GM21381 (cell line): ENCODE results near the gene RNF157.
A peak's percentile ranks its signal among the peaks of the same experiment; 100 is the strongest.

ENCODE experiments used
- ATAC-seq: cut with Tn5 transposase; IDR thresholded peaks from one replicate; pipeline ENCODE4 v1.9.1; 2021; ENCODE audit warnings: mild to moderate bottlenecking, moderate library complexity; ENCODE audit not compliant: unreplicated experiment

The RNF157 gene

DNA sequence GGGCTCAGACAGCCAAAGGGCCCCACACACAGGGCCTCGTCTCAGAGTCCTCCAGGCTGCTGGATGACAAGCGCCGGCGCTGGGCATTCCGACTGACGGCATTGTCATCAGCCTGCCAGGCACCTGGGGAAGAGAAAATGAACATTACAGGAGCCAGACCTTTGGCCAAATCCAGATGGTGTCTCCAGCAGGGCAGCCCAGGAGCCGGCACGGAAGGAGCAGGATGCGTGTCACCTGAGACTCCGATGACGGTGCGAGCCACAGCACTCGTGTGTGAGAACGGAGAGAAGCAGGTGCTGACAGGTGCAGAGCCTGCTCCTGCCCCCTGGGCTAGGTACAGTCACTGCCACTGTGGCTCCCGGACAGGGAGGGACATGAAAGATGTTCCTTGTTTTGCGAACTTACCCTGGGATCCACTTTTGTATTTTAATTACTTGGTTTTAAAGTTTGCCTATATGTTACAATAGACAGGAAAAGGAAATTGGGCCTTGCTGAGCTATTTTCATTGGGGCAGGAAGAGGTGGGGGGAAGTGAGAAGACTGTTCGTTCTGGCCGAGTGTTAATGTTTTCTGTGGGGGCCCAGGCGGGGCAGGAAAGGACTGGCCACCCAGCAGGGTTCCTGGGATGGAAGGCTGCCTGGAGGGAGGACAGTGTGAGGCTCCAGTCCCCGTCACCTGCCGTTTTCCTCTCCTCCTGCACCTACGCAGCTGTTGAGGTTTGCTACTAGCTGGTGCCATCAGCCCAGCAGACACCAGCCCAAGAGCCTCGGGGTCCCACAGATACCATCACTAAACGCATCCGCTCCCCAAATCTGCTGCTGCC is 94.9 kb downstream of the RNF157 start:
- ATAC-seq, result no peak

- no peak for ATAC-seq
Measured at GRCh38 chr17:76142585-76143041, 97.7 kb downstream of the RNF157 start.

DNA sequence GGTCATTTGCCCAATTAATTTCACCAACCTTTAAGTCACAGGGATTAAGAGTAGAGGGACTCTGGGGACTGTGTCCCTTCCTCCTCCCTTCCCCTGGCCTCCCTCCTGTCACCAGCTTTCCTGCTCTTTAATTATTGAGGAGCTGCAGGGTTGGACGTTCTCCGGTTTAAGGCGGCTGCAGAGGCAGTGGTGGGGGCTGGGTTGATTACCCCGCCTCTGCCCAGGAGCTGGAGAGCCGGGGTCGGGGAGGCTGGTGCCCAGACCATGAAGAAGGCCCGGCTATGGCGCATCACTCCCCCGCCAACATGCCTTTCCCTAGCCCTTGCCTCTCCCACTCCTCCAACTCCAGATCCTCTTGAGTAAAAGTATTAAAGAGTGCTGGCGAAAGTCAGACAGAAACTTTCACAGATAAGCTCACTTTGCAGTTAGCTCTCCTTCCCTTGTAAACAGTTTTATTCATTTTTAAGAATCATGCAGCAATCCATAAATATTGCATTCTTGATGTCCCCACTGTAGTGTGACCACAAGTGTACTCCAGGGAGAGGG is 98.2 kb downstream of the RNF157 start:
- ATAC-seq, result no peak

GRCh38 chr17:76141212-76142038 is 98.9 kb downstream of the RNF157 start, which contains the start of gene FOXJ1:
TSS of gene FOXJ1 (minus strand) at chr17:76141245. CDS start at chr17:76140395, 850 bp downstream.
- ATAC-seq, result peak; percentile 81

DNA sequence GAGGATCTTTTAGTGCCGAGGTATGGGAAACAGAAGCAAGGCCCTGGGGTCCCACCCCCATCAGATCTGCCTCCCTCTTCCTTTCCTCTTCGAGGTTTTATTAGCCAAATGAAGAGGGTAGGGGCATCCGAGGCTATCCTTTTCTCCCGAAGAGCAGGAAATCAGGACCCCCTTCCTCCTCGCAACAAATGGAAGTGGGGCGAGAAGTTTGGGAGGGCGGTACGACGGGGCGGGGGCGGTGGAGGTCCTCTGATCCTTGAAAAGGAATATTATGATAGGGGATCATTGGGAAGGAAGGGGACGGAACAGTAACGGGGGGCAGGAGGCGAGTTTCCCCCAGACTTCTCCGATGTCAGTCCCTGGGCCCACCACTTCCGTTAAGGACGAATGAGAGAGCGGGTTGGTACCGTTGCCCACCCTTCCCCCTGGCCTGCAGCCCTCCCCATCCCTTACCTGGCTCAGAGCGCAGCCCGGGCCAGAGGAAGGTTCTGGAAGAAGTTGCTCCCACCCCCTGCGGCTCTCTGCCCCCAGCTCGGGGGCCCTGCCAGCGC is 99.6 kb downstream of the RNF157 start:
- ATAC-seq, result no peak

DNA sequence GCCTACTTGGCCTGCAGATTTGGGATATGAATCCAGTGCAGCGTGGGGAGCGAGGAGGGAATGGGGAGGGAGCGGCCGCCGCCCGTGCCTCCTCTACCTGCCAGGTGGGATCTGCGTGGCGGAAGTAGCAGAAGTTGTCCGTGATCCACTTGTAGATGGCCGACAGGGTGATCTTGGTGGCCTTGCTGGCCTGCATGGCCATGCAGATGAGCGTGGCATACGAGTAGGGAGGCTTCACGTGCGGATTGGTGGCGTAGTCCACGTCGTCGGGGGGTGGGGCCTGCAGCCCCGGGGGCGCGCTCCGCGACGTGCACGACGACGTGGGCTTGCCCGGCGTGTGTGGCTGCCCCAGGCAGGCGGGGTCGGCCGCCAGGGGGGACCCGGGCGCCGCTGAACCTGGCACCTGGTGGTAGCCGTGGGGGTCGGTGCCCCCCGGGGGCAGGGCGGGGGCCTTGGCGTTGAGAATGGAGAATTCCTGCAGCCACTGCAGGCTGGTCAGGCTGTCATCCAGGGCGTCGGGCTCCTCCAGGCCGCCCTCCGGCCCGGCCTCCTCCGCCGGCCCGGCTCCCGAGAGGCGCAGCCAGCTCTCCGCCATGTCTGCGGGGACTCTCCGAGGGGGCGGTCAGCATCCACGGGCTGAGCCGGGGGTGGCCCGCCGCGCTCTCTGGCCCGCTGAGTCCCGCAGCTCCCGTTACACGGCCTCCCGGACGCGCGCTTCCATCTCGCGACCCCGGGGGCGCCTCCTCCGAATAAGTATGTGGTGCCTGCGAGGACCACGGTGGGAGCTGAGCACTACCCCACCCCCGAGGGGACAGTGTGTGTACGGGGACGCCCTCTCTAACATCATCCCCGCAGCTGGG is 100.3 kb downstream of the RNF157 start:
- ATAC-seq, result no peak

DNA sequence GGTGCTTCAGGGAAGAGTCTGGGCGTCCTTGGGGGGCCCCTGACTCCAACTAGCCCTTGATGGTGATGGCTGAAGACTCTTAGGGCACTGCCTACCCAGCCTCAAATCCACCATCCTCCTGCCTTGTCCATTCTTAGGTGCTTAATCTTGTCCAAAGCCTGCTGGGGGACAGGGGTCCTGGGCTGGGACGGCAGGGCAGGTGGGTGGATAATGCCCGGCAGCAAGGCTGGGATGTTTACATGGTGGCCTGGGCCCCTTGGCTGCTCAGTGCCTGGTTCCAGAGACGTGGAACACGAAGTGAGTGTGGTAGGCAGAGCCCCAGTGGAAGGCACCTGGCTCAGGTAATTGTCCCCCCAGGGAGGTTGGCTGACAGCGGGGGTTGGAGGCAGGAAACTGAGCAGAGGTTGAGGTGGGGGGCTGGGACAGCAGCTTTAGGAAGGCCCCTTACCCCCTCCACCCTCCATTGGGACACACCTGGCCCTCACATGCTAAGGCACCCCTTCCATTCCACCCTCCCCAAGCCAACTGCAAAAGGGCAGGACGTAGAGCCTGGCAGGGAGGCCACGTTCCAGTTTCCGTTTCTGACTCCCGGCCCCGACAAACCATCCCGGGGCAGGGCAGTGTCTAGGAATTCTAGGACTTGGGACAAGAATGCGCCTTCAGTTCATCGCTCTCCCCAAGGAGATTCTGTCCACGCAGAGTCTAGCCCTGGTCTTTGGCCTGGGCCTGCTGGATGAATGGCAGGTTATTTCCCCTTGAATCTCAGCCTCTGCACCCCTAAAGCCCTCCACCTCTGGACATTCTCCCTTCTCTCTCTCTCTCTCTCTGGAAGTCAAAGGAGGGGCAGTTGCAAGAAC is 101.2 kb downstream of the RNF157 start:
- no peak for ATAC-seq

- no peak for ATAC-seq
Measured at GRCh38 chr17:76138234-76138895, 101.9 kb downstream of the RNF157 start.

- ATAC-seq, result no peak
Measured at GRCh38 chr17:76137351-76138233, 102.7 kb downstream of the RNF157 start.

DNA sequence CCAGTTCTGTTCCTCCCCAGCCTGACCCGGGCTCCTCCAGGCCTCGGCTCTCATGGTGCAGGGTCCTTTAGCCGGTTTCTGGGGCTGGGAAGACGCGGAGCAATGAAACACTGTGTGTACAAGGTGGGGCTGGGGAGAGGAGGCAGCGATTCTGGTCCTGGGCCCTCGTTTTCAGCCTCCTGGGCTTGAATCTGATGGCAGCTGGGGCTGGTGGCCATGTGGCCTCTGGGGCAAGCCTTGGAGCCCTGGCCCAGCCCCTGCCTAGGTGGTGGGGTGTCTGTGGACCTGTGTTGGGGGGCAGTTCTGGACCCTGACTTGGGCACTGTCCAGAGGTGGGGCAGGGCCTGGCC is 103.3 kb downstream of the RNF157 start:
- no peak for ATAC-seq

- ATAC-seq, result no peak
Measured at GRCh38 chr17:76136276-76137000, 103.9 kb downstream of the RNF157 start.

DNA sequence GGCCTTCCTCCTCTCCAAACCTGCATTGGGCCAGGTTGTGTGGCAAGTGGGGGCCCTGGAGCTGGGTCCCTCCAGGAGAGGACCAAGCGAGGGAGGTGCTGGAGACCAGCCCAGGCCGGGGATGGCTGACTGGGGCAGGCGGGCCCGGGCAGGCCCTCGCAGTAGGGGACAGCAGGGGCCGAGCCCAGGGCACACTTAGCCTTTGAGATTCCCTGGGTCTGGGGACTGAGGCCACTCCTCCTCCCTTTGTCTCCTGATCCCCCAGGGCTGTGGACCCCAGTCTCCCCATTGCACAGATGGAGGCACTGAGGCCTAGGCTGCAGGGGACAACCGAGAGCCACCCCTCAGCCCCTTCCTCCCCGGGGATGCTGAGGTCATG is 104.5 kb downstream of the RNF157 start:
- ATAC-seq, result no peak

DNA sequence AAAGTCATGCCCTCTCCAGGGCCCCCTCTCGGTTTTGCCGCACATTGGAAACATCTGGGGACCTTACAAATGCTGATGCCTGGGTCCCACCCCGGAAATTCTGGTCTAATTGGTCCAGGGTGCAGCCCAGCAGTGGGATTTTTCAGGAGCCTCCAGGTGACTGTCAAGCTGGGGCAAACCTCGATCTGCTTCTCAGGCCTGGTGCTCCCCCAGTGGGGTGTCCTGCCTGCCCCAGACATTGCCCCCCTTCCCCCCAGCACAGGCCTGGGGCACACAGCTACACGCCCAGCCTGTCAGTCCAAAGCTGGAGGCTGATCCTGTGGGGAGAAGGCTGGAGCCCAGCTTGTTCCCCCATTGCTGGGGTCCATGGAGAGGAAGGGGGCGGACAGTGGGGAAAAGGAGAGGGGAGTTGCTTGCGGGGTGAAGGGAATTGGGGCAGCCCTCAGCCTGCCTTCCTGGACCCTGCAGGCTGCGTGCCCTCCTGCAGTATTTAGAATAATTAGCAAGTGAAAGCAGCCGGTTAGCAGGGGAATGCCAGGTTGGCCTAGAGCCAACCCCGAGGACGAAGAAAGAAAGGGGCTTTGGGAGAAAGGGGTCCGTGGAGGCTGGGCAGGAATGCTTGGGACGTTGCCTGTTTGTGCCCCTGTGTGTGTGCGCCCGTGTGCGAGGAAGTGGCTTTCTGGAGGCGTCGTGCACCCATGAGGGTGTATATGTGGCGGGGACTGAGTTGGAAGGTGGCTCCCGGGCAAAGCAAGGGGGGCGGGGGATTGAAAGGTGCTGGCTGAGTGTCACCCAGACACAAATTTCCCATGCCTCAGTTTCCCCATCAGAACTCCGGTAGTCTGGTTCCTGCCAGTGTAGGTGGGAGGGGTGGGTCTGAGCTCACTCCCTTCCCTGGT is 105.1 kb downstream of the RNF157 start:
- ATAC-seq, result no peak

GRCh38 chr17:76132574-76133338 is 107.5 kb downstream of the RNF157 start:
- no peak for ATAC-seq

- no peak for ATAC-seq
Measured at GRCh38 chr17:76131692-76132573, 108.4 kb downstream of the RNF157 start.
